NAMALWA (cell line): Measurements from ENCODE around the gene TRIM42.

ENCODE experiments used
- DNase-seq: peaks from one replicate; pipeline ENCODE4 v3.0.0-alpha.2; 2015; ENCODE audit warnings: low spot score

Gene TRIM42

DNA sequence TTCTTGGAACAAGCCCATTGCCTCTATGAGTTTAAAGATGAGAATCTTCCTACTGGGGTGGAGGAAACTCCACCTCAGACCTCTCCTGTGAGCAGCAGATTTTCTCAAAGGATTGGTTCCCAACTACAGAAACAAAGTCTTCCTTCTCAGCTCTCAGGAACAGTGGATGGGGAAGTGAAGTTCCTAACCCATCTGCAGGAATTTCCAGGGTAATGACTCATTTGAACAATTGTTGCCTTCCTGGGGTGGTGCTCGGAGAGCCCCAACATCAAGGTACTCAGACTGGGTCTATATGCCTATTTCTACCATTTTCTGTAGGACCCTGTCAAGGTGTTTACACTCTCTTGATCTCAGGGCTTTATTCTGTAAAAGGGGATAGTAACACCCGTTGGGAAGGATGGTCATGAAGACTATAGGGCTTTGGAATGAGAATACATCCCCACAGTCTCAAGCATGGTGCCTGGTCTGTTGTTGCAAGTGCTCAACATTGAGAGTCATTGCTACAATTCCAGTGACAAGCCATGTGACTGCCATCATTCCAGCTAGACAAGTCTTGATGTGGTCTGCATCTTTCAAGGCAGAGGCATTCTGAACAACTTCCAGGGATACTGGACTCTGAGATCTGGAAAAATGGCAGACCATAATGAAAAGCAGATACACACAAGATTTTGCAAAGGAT lies 33.0 kb downstream of the TRIM42 start:
- no peak for DNase-seq

DNA sequence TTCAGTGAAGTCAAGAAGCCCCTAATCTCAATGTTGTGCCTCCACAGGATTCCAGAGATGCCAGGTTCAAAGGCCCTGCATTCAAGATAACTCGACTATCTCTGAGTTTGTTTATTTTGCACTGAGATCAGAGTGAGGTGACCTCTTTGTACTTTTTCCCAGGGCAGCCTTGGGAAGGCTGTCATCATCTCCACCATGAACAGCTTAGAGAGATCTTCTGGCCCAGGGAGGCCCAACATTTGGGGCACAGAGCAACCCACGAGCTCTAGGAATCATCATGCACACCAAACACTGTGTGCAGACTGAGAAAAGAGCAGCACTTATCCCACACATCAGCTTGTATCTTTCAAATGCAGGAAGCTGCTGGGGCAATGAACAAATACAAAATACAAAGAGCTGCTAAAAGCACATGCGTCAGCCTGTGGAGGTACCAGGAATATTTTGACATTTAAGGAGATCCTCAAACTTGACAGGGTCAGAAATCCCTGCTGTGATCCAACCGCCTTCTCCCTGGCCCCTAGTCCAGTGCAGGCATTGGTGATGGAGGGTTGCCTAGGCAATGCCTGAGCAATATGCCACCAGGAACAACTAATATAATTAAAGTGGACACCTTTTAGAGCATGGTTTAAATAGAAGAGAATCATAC lies 33.6 kb downstream of the TRIM42 start:
- DNase-seq, result no peak

- no peak for DNase-seq
Observed at GRCh38 chr3:140712301-140712700, 34.4 kb downstream of the TRIM42 start.

DNA sequence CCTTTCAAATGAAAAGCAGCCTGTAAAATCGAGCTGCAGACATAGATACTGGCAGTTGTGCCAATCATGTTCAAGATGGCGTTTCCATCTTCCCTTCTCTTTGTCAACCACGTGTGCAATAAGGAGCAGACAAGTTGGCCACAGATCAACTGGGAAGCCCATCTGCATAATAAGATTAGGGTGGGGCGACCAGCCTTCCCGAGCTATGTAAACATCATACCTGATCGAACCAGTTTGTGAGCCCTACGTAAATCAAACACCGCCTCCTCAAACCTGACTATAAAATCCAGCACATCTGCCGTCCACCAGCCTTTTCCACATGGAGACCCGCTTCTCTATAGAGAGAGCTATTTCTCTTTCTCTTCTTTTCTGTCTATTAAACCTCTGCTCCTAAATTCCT lies 37.2 kb downstream of the TRIM42 start:
- no peak for DNase-seq

DNA sequence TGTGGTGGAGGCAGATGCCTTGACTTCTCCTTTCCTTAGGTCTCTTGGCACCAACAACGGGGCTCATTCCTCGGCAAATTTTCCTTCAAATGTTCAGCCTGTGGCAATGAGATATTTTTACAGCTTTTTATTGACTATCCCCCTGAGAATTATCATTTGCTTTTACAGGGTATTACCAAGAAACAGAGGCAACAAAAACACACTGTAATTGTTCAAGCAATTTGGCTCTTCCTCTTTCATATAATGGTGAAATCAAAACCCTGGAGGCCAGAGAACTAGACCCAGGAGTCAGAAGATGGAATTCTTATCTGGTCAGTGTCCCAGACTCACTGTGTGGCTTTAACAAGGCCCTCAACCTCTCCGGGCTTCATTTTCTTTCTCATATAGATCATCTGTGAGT lies 40.1 kb downstream of the TRIM42 start:
- no peak for DNase-seq

DNA sequence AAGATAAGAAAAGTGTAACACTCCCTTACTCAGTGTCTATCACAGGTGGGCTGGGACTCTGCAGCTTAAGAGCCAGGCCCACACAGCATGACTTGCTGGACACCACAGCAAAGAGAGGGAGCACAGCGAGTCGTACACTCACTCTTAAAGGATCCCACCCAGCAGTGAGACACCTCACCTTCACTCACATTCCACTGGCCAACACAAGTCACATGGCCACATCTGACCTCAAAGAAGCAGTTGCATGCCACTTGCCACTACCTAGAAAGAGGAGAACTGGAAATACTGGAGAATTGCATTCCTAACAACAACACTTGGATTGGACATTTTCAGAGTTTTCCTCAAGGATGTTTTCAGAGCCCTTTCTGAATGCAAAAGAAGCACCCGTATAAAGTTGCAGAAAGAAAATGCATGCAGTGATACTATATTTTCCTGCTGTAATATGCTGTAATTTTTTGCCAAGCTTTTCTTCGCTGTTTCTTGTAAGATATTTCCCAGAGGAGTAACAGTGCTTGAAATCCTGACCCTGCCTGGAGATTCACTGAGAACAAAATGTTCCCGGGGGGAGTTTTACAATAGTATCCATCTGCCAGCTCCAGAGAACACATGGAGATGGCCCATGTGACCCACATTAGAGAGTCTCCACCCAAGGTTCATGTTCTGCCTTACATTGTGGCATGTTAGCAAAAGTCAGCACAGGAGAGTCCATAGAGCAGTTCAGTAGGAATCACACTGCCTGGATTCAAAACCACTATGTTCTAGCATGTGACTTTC lies 42.2 kb downstream of the TRIM42 start:
- DNase-seq, result no peak

- no peak for DNase-seq
Observed at GRCh38 chr3:140723576-140723975, 45.7 kb downstream of the TRIM42 start.

DNA sequence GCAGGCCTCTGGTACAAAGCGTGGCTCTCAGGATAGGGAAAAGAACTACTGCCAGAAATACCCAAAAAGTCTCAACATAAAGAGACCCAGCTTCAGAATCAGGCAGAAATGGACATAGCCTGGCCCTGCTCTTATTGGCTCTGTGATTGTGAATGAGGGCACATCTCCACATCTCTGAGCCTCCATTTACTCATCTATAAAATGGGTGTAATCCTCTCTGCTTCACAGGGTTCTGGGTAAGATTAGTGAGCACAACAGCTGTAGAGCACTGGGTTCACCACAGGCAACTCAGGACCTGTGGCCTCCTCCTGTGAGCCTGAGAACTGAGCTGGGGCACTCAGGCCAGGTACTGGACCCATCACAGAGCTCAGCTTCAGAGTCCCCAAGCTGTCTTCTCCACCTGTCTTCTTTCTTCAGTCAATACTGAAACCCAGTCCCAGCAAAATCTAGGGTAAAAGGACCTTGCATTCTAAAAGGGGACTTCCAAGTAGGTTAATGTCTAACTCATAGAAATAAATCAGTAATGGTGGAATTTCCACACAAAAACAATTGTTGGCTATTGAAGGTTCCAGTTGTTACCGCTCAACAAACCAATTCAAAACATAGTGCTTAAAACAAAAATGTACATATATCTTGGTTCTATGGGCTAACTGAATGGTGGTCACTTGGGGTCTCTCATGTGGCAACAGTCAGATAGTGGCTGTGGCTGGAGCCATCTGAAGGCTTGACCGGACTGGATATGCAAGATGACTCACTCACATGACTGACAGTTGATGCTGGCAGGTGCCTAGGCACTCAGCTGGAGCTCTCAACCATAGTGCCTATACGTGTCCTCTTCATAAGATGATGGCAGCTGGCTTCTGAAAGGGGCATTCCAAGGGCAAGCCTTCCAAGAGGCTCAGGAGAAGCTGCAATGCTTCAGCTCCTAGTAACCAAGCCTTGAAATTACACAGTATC lies 47.3 kb downstream of the TRIM42 start:
- DNase-seq, result no peak

- no peak for DNase-seq
Observed at GRCh38 chr3:140726066-140726465, 48.2 kb downstream of the TRIM42 start.

- no peak for DNase-seq
Observed at GRCh38 chr3:140727886-140728285, 50.0 kb downstream of the TRIM42 start.

DNA sequence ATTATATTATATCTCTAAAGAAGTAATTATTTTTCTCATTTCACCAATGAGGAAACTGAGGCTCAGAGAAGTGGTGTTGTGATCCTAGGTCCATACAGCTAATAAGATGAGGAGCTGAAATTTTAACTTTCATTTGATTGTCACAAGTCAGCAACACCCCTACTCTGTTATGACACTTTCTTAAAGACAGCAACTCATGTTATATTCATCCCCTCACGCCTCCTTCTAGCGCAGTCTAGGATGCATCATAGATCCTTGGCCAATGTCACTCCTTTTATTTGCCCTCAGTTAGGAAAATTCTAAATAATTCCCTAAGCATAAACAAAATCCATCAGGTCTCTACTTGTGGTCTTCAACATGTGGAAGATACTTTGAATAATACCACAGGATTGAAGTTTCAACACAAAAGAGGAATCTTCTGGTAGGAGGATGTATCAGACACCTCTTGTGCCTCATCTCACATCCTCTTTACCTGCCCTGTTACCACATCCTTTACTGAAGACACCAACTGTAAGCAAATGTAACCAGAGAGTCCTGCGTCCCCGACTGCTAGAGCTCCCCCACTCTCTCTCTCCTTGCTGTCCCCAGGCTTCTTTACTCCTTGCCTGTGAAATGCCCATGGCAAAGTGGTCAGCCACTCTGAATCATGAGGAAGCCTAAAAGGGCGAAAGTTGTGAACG lies 53.7 kb downstream of the TRIM42 start:
- no peak for DNase-seq

GRCh38 chr3:140733623-140734022 lies 55.8 kb downstream of the TRIM42 start:
- DNase-seq, result no peak

DNA sequence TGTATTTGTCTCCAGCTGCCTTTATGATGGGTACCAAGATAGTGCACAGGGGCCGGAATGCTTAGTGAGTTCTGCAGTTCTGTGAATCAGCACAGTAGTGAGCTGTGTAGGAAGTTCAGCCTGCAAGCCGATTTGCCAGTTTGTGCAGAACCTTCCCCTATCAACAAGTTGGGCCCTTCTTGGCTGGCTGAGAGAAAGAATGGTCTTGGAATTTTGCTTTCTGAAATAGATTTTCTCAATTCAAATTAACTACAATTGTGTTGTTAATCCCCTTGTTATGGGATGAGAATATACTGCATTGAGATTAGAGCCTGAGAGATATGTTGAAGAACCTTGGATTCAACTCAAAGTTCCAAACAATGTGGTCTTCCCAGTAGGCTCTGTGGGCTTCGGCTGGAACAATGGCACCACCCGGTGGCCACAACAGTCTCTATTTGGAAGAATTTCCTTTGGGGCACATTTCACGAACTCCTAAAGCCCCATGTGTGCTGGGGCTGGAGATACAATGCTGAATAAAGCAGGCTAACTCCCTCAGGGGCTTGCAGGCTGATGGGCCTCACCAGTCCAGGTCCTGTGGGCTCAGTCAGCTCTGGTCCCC lies 59.1 kb downstream of the TRIM42 start:
- DNase-seq, result peak; percentile 30

DNA sequence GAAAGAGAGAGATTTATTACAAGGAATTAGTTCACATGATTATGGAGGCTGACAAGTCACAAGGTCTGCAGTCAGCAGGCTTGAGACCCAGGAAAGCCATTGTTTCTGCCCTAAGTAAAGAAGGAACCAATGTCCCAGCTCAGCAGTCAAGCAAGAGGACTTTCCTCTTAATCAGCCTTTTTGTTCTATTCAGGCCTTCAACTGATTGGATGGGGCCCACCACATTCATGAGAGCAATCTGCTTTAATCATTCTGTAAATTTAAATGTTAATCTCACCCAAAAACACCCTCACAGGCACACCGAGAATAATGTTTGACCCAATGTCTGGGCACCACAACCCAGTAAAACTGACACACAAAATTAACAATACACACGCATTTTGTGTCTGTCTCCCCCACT lies 64.3 kb downstream of the TRIM42 start:
- DNase-seq, result no peak

DNA sequence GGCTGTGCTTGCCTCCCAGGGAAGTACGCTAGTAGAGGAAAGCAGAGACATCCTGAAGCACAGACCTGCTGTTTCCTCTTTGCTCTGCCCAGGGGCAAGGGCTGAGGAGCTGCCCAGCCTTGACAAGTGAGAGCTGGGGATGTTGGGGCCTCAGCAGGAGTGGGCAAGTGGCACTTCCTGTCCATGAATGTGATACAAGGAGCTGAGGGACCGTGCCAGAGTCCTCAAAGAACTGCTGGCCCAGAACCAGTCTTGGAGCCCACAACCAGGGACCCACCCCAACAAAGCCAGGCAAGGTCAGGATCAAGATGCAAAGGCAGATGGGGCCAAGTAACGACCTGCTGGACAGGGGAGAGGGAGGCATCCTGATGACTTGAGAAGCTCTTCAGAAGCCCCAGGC lies 70.3 kb downstream of the TRIM42 start:
- DNase-seq, result no peak

- DNase-seq, result no peak
Observed at GRCh38 chr3:140748903-140749302, 71.0 kb downstream of the TRIM42 start.
